ENCODE measurements around the gene IL19. TPM values are rescaled to one million over a fixed set of nuclear protein-coding genes. Genes with fewer than 3 reads are reported as not detected.

IL19 gene
- total and polyA plus RNA-seq, 8 donors, result not detected

DNA sequence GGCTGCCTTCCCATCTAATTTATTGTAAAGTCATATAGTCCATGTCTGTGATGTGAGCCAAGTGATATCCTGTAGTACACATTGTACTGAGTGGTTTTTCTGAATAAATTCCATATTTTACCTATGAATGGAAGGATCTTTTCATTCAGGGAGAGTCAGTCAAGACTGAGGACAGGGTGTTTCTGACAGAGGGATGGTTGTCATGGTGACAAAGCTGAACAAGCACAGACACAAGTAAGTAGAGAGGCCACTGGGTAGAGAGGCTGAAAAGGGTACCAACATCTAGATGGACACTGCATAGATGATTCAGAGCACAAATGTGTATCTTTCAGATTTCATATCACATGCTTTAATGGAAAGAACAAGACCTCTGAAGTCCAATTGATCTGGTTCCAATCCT, 72.3 kb downstream of the IL19 start:
- no peaks in the 10 kb centered on the region for H3K9me3 ChIP-seq
- H3K27ac ChIP-seq, result no peak overlapping the region
- peaks cover 0 to 8% (median 4%) of the 10 kb centered on the region in 3 donors for H3K4me1 ChIP-seq
- DNase-seq (no peak), ATAC-seq (no peak), FAIRE-seq (no peak)
- intact Hi-C loops (cut with DNase I), result no loop called here
- TF ChIP-seq, protein P1, sequence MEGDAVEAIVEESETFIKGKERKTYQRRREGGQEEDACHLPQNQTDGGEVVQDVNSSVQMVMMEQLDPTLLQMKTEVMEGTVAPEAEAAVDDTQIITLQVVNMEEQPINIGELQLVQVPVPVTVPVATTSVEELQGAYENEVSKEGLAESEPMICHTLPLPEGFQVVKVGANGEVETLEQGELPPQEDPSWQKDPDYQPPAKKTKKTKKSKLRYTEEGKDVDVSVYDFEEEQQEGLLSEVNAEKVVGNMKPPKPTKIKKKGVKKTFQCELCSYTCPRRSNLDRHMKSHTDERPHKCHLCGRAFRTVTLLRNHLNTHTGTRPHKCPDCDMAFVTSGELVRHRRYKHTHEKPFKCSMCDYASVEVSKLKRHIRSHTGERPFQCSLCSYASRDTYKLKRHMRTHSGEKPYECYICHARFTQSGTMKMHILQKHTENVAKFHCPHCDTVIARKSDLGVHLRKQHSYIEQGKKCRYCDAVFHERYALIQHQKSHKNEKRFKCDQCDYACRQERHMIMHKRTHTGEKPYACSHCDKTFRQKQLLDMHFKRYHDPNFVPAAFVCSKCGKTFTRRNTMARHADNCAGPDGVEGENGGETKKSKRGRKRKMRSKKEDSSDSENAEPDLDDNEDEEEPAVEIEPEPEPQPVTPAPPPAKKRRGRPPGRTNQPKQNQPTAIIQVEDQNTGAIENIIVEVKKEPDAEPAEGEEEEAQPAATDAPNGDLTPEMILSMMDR (IDR thresholded peaks at IDR 0.05), result no peak
- H3K4me3 ChIP-seq, result no peak overlapping the region
- H3K27me3 ChIP-seq, result no peaks in the 10 kb centered on the region
- no peaks in the 10 kb centered on the region for H3K36me3 ChIP-seq

DNA sequence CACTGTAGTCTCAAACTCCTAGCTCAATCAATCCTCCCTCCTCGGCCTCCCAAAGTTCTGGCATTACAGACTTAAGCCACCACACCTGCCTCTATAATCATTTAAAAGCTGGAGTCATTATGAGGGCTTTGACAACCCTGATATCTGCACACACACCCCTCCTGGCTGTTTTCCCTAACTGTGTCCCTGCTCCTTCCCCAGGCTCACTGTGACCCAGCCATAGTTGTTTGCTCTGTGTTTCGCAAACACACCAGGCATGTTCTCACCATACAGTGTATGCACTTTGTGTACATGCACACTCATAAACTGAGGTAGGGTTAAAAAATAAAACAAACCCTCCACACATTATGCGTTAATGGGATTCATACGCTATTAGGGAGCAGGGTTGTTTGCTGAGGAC, 73.1 kb downstream of the IL19 start:
- Histone ChIP-seq H3K27me3 (no peaks in the 10 kb centered on the region), H3K36me3 (no peaks in the 10 kb centered on the region), H3K4me1 (peaks cover 0 to 11% (median 10%) of the 10 kb centered on the region in 3 donors), H3K9me3 (no peaks in the 10 kb centered on the region), H3K4me3 (no peak overlapping the region), H3K27ac (peak overlapping the region in 1 of 4 donors; percentile 11)
- TF ChIP-seq, protein P1 (IDR thresholded peaks at IDR 0.05), result no peak
- FAIRE-seq (no peak), DNase-seq (peak in 4 of 6 donors; percentile 38 to 62 (median 55)), ATAC-seq (peak; percentile 65 to 87 (median 78))
- 38 to 40% methylated on average over 4 of the region's 4 CpGs for WGBS, 2 donors
- intact Hi-C loops (cut with DNase I), result no loop called here

DNA sequence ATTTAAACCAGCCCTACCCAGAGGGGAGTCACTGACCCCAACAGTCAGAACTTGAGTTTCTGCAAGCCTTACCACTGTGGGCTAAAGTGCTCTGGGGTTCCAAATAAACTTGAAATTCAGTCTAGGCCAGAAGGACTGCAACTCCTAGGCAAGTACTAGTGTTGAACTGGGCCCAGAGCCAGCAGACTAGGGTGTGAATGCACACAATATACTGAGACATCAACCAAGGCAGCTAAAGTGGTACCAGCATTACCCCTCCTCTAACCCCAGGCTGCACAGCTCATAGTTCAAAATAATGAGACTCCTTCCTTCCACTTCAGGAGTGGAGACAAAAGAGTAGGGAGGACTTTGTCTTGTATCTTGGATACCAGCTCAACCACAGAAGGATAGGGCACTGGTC, 75.9 kb downstream of the IL19 start:
- intact Hi-C loops (cut with DNase I), result no loop called here
- ATAC-seq, result peak in 1 of 4 donors; percentile 15
- DNase-seq, result no peak

DNA sequence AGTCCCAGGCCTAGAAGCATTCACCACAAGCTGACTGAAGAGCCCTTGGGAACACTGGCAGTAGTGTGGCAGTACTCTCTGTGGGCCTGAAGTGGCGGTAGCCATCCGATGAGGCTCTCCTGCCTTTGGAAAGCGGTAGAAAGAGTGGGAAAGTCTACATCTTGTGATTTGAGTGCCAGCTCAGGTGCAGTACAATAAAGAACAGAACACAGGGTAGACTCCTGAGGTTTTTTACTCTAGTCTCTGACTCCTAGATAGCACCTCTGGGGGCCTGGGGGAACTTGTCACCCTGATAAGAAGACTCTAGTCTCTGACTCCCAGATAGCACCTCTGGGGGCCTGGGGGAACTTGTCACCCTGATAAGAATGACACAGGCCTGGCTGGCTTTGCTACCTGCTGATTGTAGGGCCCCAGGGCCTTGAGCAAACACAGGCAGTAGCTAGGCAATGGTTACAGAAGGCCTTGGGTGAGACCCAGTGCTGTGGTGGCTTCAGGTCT, 76.8 kb downstream of the IL19 start:
- no peak overlapping the region for H3K4me3 ChIP-seq
- no peaks in the 10 kb centered on the region for H3K27me3 ChIP-seq
- peaks cover 0 to 11% (median 10%) of the 10 kb centered on the region in 3 donors for H3K4me1 ChIP-seq
- no peaks in the 10 kb centered on the region for H3K9me3 ChIP-seq
- DNase-seq, result peak in 5 of 6 donors; percentile 39 to 64 (median 53)
- WGBS, 2 donors, result 39 to 45% methylated on average over 3 of the region's 3 CpGs
- intact Hi-C loops (cut with DNase I), result no loop called here
- TF ChIP-seq, protein P1 (IDR thresholded peaks at IDR 0.05), result no peak
- no peaks in the 10 kb centered on the region for H3K36me3 ChIP-seq
- peak; percentile 75 to 83 (median 80) for ATAC-seq
- no peak for FAIRE-seq
- peak overlapping the region; percentile 2 to 61 (median 51) for H3K27ac ChIP-seq

More for the DNA sequence above, 75.9 kb downstream of the IL19 start:
- FAIRE-seq, result no peak
- no peaks in the 10 kb centered on the region for H3K36me3 ChIP-seq
- no peaks in the 10 kb centered on the region for H3K9me3 ChIP-seq
- H3K27me3 ChIP-seq, result no peaks in the 10 kb centered on the region
- peaks cover 0 to 11% (median 10%) of the 10 kb centered on the region in 3 donors for H3K4me1 ChIP-seq
- H3K4me3 ChIP-seq, result no peak overlapping the region
- TF ChIP-seq, protein P1 (IDR thresholded peaks at IDR 0.05), result no peak
- no peak overlapping the region for H3K27ac ChIP-seq

DNA sequence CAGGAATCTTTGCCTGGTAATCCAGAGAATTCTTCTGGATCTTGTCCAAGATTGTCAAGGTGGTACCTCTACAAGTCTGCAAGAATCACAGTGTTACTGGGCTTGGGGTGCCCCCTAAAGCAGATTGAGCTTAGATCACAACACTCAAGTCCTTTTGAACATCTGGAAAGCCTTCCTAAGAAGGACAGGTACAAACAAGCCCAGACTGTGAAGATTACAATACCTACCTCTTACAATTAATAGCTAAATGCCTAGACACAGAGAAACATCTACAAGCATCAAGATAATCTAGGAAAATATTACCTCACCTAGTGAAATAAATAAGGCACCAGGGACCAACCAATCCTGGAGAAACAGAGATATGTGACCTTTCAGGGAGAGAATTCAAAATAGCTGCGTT, 77.4 kb downstream of the IL19 start:
- Histone ChIP-seq H3K4me3 (no peak overlapping the region), H3K4me1 (peaks cover 0 to 11% (median 10%) of the 10 kb centered on the region in 3 donors), H3K27ac (peak overlapping the region; percentile 2 to 61 (median 51)), H3K36me3 (no peaks in the 10 kb centered on the region), H3K27me3 (no peaks in the 10 kb centered on the region), H3K9me3 (no peaks in the 10 kb centered on the region)
- 84 to 85% methylated on average over 1 of the region's 1 CpG for WGBS, 2 donors
- no peak for DNase-seq
- TF ChIP-seq, protein P1 (IDR thresholded peaks at IDR 0.05), result no peak
- FAIRE-seq, result no peak
- ATAC-seq, result peak in 2 of 4 donors; percentile 4 to 10
- intact Hi-C loops (cut with DNase I), result no loop called here

Measured in pancreas (tissue), 10 donors.